ENCODE results near the gene TSKS.

The TSKS gene

GRCh38 chr19:49771674-49772139 lies 8.6 kb upstream of the TSKS start:
- peaks cover 61% of the 10 kb centered on the region for H3K79me2 ChIP-seq
- H2AFZ ChIP-seq: no peak overlapping the region
- no peaks in the 10 kb centered on the region for H3K36me3 ChIP-seq (ENCODE audit: control insufficient read depth, insufficient read depth, low read length)
- H3K4me1 ChIP-seq: peaks cover 9% of the 10 kb centered on the region
- H3K9ac ChIP-seq: no peak overlapping the region
- H3K4me2 ChIP-seq (ENCODE audit: low read length): no peak overlapping the region
- H3K27me3 ChIP-seq (ENCODE audit: control insufficient read depth, insufficient read depth, low read length): no peaks in the 10 kb centered on the region
- TF ChIP-seq CTCF (IDR thresholded peaks at IDR 0.05): no peak
- H3K4me3 ChIP-seq (ENCODE audit: low read depth, low read length): no peak overlapping the region
- no peaks in the 10 kb centered on the region for H3K9me3 ChIP-seq (ENCODE audit: control insufficient read depth, low read length)
- no peak overlapping the region for H3K27ac ChIP-seq

- Histone ChIP-seq H3K9ac (no peak overlapping the region), H3K4me1 (peaks cover 9% of the 10 kb centered on the region)
These were observed 7.4 kb upstream of the TSKS start for GRCh38 chr19:49770529-49770928.

GRCh38 chr19:49767967-49768581 lies 5.0 kb upstream of the TSKS start:
- H3K4me3 ChIP-seq (ENCODE audit: low read depth, low read length): peak overlapping the region; percentile 91
- no peak overlapping the region for H3K9ac ChIP-seq
- no peak for TF ChIP-seq CTCF (IDR thresholded peaks at IDR 0.05)
- H3K27me3 ChIP-seq (ENCODE audit: control insufficient read depth, insufficient read depth, low read length): no peaks in the 10 kb centered on the region
- no peak overlapping the region for H2AFZ ChIP-seq
- H3K4me1 ChIP-seq: peaks cover 9% of the 10 kb centered on the region
- peak overlapping the region; percentile 93 for H3K4me2 ChIP-seq (ENCODE audit: low read length)
- H3K79me2 ChIP-seq: peaks cover 39% of the 10 kb centered on the region
- no peaks in the 10 kb centered on the region for H3K36me3 ChIP-seq (ENCODE audit: control insufficient read depth, insufficient read depth, low read length)
- no peaks in the 10 kb centered on the region for H3K9me3 ChIP-seq (ENCODE audit: control insufficient read depth, low read length)
- no peak overlapping the region for H3K27ac ChIP-seq

More at GRCh38 chr19:49770529-49770928, 7.4 kb upstream of the TSKS start:
- Histone ChIP-seq H3K4me2 (ENCODE audit: low read length) (no peak overlapping the region), H3K27ac (no peak overlapping the region), H3K79me2 (peaks cover 52% of the 10 kb centered on the region), H3K4me3 (ENCODE audit: low read depth, low read length) (no peak overlapping the region), H2AFZ (no peak overlapping the region), H3K36me3 (ENCODE audit: control insufficient read depth, insufficient read depth, low read length) (no peaks in the 10 kb centered on the region), H3K9me3 (ENCODE audit: control insufficient read depth, low read length) (no peaks in the 10 kb centered on the region), H3K27me3 (ENCODE audit: control insufficient read depth, insufficient read depth, low read length) (no peaks in the 10 kb centered on the region)
- no peak for TF ChIP-seq CTCF (IDR thresholded peaks at IDR 0.05)

GRCh38 chr19:49767381-49767780 lies 4.3 kb upstream of the TSKS start:
- Histone ChIP-seq H3K4me1 (peaks cover 9% of the 10 kb centered on the region), H2AFZ (peak overlapping the region; percentile 92), H3K27me3 (ENCODE audit: control insufficient read depth, insufficient read depth, low read length) (no peaks in the 10 kb centered on the region), H3K9ac (peak overlapping the region; percentile 88), H3K4me2 (ENCODE audit: low read length) (peak overlapping the region; percentile 93), H3K9me3 (ENCODE audit: control insufficient read depth, low read length) (no peaks in the 10 kb centered on the region), H3K27ac (peak overlapping the region; percentile 64), H3K36me3 (ENCODE audit: control insufficient read depth, insufficient read depth, low read length) (no peaks in the 10 kb centered on the region), H3K4me3 (ENCODE audit: low read depth, low read length) (peak overlapping the region; percentile 91), H3K79me2 (peaks cover 37% of the 10 kb centered on the region)
- TF ChIP-seq CTCF (IDR thresholded peaks at IDR 0.05): no peak

- Histone ChIP-seq H3K4me3 (ENCODE audit: low read depth, low read length) (peak within 1 kb of the TSS; percentile 91), H2AFZ (peak within 1 kb of the TSS; percentile 92), H3K9ac (peak within 1 kb of the TSS; percentile 88), H3K4me1 (peaks cover 9% of the 10 kb centered on the region), H3K79me2 (peaks cover 37% of the 10 kb centered on the region), H3K9me3 (ENCODE audit: control insufficient read depth, low read length) (no peaks in the 10 kb centered on the region), H3K4me2 (ENCODE audit: low read length) (peak within 1 kb of the TSS; percentile 93), H3K36me3 (ENCODE audit: control insufficient read depth, insufficient read depth, low read length) (no peaks in the 10 kb centered on the region), H3K27ac (peak within 1 kb of the TSS; percentile 87), H3K27me3 (ENCODE audit: control insufficient read depth, insufficient read depth, low read length) (no peaks in the 10 kb centered on the region)
- TF ChIP-seq CTCF (IDR thresholded peaks at IDR 0.05): no peak
These were observed 3.8 kb upstream of the TSKS start, which contains the start of gene AP2A1 for GRCh38 chr19:49766930-49767299. TSS of gene AP2A1 (plus strand) at chr19:49767001. CDS start at chr19:49767134, 133 bp downstream.

Measured in parathyroid adenoma (tissue), 2 donors.